ENCODE data around the gene MATN4. TPM values are rescaled to one million over a fixed set of nuclear protein-coding genes. Genes with fewer than 3 reads are reported as not detected.
A peak's percentile ranks its signal among the peaks of the same experiment; 100 is the strongest.

The MATN4 gene
- total RNA-seq, 3 donors from 2014 or later = 0.17 to 0.22 TPM; not detected in 1

- ATAC-seq = no peak
Observed at GRCh38 chr20:45315672-45316071, 7.6 kb upstream of the MATN4 start.

GRCh38 chr20:45313943-45314342 lies 5.8 kb upstream of the MATN4 start:
- H3K4me1 ChIP-seq (ENCODE audit: low read depth) = no peaks in the 10 kb centered on the region
- ATAC-seq (no peak), DNase-seq (no peak)
- no peak for TF ChIP-seq CTCF (IDR thresholded peaks at IDR 0.05)
- H3K9me3 ChIP-seq = no peaks in the 10 kb centered on the region
- intact Hi-C loops (cut with DNase I, micrococcal nuclease) = loop anchor here in 1 of 2 donors (10.0 kb wide), 1 partner anchor 461 kb away; no protein-coding TSS in a partner anchor
- no peak overlapping the region for H3K4me3 ChIP-seq
- no peaks in the 10 kb centered on the region for H3K36me3 ChIP-seq (ENCODE audit: low read depth)

More at GRCh38 chr20:45315672-45316071, 7.6 kb upstream of the MATN4 start:
- no peaks in the 10 kb centered on the region for H3K36me3 ChIP-seq (ENCODE audit: low read depth)
- TF ChIP-seq CTCF (IDR thresholded peaks at IDR 0.05) = no peak
- H3K9me3 ChIP-seq = no peaks in the 10 kb centered on the region
- intact Hi-C loops (cut with DNase I, micrococcal nuclease) = loop anchor here in 1 of 2 donors (10.0 kb wide), 1 partner anchor 459 kb away; no protein-coding TSS in a partner anchor
- no peak overlapping the region for H3K4me3 ChIP-seq
- DNase-seq = no peak
- peaks cover 6% of the 10 kb centered on the region for H3K4me1 ChIP-seq (ENCODE audit: low read depth)

- Histone ChIP-seq H3K9me3 (no peaks in the 10 kb centered on the region), H3K4me1 (ENCODE audit: low read depth) (no peaks in the 10 kb centered on the region), H3K4me3 (no peak overlapping the region), H3K36me3 (ENCODE audit: low read depth) (no peaks in the 10 kb centered on the region)
- DNase-seq (no peak), ATAC-seq (no peak)
- no peak for TF ChIP-seq CTCF (IDR thresholded peaks at IDR 0.05)
- intact Hi-C loops (cut with DNase I, micrococcal nuclease) = loop anchor here in 1 of 2 donors (10.0 kb wide), 1 partner anchor 462 kb away; no protein-coding TSS in a partner anchor
Observed at GRCh38 chr20:45313065-45313695, 5.1 kb upstream of the MATN4 start.

GRCh38 chr20:45312241-45312640 lies 4.1 kb upstream of the MATN4 start:
- intact Hi-C loops (cut with DNase I, micrococcal nuclease) = loop anchor here in 1 of 2 donors (10.0 kb wide), 1 partner anchor 463 kb away; no protein-coding TSS in a partner anchor
- no peaks in the 10 kb centered on the region for H3K4me1 ChIP-seq (ENCODE audit: low read depth)
- H3K9me3 ChIP-seq = no peaks in the 10 kb centered on the region
- no peak overlapping the region for H3K4me3 ChIP-seq
- no peak for DNase-seq
- H3K36me3 ChIP-seq (ENCODE audit: low read depth) = no peaks in the 10 kb centered on the region
- ATAC-seq = no peak
- TF ChIP-seq CTCF (IDR thresholded peaks at IDR 0.05) = no peak

GRCh38 chr20:45311589-45312211 lies 3.6 kb upstream of the MATN4 start:
- Histone ChIP-seq H3K4me1 (ENCODE audit: low read depth) (no peaks in the 10 kb centered on the region), H3K36me3 (ENCODE audit: low read depth) (no peaks in the 10 kb centered on the region), H3K9me3 (no peaks in the 10 kb centered on the region), H3K4me3 (no peak overlapping the region)
- peak; percentile 65 to 78 (median 71) for DNase-seq
- TF ChIP-seq CTCF (IDR thresholded peaks at IDR 0.05) = peak; percentile 79
- ATAC-seq = peak; percentile 79
- intact Hi-C loops (cut with DNase I, micrococcal nuclease) = loop anchor here in 1 of 2 donors (10.0 kb wide), 1 partner anchor 463 kb away; no protein-coding TSS in a partner anchor
